MV-4-11 (cell line): ENCODE results near the gene LRPPRC.

Experiments
- DNase-seq: peaks from one replicate; lab custom pipeline; 2025; lab: John Stamatoyannopoulos, UW

LRPPRC gene

GRCh38 chr2:43906448-43907109 is 89.2 kb downstream of the LRPPRC start:
- no peak for DNase-seq

GRCh38 chr2:43905871-43906270 is 89.9 kb downstream of the LRPPRC start:
- DNase-seq, result no peak

- DNase-seq, result no peak
Measured at GRCh38 chr2:43905371-43905803, 90.4 kb downstream of the LRPPRC start.

- DNase-seq, result no peak
Measured at GRCh38 chr2:43899589-43899988, 96.2 kb downstream of the LRPPRC start.

GRCh38 chr2:43898838-43899346 is 96.9 kb downstream of the LRPPRC start:
- DNase-seq, result no peak

GRCh38 chr2:43898134-43898837 is 97.5 kb downstream of the LRPPRC start:
- DNase-seq, result no peak

- no peak for DNase-seq
Measured at GRCh38 chr2:43897492-43897891, 98.3 kb downstream of the LRPPRC start.

- DNase-seq, result no peak
Measured at GRCh38 chr2:43896906-43897305, 98.9 kb downstream of the LRPPRC start.

- DNase-seq, result no peak
Measured at GRCh38 chr2:43894743-43895142, 101.0 kb downstream of the LRPPRC start.

GRCh38 chr2:43890855-43891254 is 104.9 kb downstream of the LRPPRC start:
- no peak for DNase-seq

- no peak for DNase-seq
Measured at GRCh38 chr2:43889416-43889815, 106.4 kb downstream of the LRPPRC start.

GRCh38 chr2:43887176-43887575 is 108.6 kb downstream of the LRPPRC start:
- DNase-seq, result no peak

- no peak for DNase-seq
Measured at GRCh38 chr2:43885132-43885632, 110.6 kb downstream of the LRPPRC start.

GRCh38 chr2:43884689-43885088 is 111.1 kb downstream of the LRPPRC start:
- no peak for DNase-seq

GRCh38 chr2:43882312-43882711 is 113.5 kb downstream of the LRPPRC start:
- DNase-seq, result no peak

- DNase-seq, result no peak
Measured at GRCh38 chr2:43880952-43881351, 114.8 kb downstream of the LRPPRC start.

GRCh38 chr2:43880471-43880870 is 115.3 kb downstream of the LRPPRC start:
- DNase-seq, result no peak

- DNase-seq, result no peak
Measured at GRCh38 chr2:43879261-43879660, 116.5 kb downstream of the LRPPRC start.

- peak; percentile 23 for DNase-seq
Measured at GRCh38 chr2:43877782-43878464, 117.9 kb downstream of the LRPPRC start.

GRCh38 chr2:43874776-43875451 is 120.9 kb downstream of the LRPPRC start:
- DNase-seq, result no peak

- no peak for DNase-seq
Measured at GRCh38 chr2:43872151-43872550, 123.6 kb downstream of the LRPPRC start.

- DNase-seq, result no peak
Measured at GRCh38 chr2:43855292-43855691, 140.5 kb downstream of the LRPPRC start.
